Measurements from ENCODE around the gene USP50.
"Not testable (repeated sequence)": the region's sequence is repeated elsewhere in the genome, so short reads cannot be mapped to it uniquely, and the experiment has no call there.

Gene USP50
- 0.12 to 0.61 (median 0.40) reads per million in 4 donors for total RNA-seq

DNA sequence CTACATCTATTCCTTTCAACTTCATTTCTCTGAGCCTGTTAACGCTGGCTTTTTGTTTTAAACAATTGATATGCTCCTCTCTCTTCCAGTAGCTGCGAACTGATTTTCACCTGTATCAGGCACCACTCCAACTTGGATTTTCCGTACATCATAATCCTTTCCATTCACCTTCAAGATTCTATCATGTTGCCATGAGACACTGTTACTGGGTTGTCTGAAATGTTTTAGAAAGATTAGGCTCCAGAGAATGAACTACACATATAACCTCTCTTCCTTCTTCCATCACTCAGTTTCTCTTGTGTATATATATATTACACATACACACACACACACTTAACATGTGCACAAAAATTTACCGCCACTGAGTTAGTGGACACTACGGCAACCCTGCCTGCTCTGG is at the start of gene USP50:
USP50 (minus strand) TSS at position 101 of the 400 bp plus-strand sequence. CDS start 141 bp downstream, outside the sequence.
- DNase-seq, result no peak

DNA sequence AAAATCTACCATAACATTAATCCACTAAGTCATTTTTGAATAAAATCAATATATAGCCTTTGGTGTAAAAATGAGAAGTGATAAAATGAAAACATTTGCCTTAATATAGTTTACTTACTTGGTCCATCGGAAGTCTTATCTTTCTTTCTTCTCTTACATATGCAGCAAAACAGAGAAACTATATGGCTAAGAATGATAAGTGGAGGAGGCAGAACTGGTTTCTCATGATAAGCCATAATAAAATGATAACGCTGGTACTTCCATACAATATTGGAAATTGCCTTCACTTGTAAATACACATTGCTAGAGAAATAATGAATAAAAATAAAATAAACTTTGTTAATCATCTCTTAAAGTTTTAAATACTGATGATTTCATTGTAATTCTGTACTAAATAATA is 47.8 kb upstream of the USP50 start:
- no peak for DNase-seq

DNA sequence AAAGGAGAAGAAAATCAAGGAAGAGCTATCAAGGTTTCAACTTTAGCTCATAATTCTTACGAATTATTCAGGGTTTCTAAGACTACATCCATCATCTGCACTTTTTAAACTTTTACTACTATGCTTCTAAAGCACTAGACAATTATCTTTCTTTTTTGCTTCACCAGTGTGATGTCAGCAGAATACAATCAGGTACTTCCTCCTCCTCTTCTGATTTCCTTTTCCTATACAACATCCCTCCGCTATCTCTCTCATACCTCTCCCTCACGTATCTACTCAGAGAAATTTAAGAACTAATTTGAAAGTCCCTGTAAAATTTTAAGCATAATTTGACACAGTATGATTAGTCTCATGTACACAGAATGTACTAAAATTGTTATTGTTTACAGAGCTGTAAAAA is 47.3 kb upstream of the USP50 start:
- no peak for DNase-seq

DNA sequence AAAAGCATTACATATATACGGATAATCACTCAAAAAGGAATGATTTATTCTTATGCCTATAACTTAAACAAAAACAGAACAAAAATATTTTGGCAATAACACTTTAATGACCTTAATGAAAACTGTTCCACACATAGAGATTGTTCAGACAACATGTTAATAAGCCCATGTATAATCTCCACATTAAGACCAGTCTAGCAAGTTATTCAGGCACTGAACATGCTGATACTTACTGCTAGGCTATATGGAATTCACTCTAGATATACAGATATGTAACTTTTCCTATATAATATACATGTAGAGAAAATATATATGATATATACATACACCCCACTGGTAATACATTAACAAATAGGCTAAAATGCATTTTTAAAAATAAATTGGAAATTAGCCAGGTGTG is 43.8 kb upstream of the USP50 start:
- DNase-seq, result no peak

DNA sequence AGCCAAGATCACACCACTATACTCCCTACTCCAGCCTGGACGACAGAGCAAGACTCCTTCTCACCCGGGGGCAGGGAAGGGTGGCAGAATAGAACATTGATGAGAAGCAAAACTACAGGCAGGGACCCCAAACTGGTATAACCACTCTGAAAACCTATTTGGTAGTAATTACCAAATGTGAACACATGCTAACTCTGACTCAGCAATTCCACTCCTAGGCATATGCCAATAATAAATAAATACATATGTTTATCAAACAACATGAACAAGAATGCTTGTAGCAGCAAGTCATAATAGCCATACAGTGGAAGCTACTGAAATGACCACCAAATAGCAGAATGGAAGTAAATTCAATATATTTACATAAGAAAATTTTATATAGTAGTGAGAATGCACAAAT is 31.0 kb upstream of the USP50 start:
- no peak for DNase-seq

DNA sequence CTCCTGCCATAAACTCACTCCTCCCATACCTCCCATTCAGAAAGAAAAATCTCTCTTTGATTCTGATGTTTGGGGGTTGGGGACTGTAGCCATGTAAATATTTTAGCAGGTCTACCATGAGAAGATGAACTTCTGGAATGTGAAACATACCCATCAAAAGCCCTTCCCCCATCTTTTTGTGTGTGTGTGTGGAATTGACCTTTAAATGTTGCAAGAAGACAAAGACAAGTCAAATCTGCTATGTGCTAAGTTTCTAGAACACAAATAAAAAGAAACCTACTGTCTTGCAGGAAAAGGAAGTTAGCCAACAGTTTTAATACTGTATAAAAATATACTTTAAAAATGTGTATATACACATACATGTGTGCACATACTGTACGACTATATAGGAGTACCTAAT is 29.7 kb upstream of the USP50 start:
- no peak for DNase-seq

DNA sequence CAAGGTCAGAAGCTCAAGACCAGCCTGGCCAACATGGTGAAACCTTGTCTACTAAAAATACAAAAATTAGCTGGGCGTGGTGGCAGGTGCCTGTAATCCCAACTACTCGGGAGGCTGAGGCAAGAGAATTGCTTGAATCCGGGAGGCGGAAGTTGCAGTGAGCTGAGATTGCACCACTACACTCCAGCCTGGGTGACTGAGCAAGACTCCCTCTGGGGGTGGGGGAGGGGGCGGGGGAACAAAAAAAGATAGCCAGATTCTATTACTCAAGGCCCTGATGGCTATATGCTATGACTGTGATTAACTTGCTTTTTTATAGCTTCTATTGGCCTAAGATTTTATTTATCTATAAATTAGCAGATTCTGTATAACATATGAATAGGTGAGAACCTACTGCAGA is 27.4 kb upstream of the USP50 start:
- DNase-seq, result not testable (repeated sequence)

DNA sequence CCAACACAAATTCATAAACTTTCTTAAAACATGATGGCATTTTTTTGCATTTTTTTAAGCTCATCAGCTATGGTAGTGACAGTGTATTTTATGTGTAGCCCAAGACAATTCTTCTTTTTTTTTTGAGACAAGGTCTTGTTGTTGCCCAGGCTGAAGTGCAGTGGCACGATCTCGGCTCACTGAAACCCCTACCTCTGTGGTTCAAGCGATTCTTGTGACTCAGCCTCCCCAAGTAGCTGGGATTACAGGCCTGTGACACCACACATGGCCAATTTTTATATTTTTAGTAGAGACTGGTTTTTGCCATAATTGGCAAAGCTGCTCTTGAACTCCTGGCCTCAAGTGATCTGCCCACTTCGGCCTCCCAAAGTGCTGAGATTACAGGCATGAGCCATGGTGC is 17.3 kb upstream of the USP50 start:
- DNase-seq, result no peak

DNA sequence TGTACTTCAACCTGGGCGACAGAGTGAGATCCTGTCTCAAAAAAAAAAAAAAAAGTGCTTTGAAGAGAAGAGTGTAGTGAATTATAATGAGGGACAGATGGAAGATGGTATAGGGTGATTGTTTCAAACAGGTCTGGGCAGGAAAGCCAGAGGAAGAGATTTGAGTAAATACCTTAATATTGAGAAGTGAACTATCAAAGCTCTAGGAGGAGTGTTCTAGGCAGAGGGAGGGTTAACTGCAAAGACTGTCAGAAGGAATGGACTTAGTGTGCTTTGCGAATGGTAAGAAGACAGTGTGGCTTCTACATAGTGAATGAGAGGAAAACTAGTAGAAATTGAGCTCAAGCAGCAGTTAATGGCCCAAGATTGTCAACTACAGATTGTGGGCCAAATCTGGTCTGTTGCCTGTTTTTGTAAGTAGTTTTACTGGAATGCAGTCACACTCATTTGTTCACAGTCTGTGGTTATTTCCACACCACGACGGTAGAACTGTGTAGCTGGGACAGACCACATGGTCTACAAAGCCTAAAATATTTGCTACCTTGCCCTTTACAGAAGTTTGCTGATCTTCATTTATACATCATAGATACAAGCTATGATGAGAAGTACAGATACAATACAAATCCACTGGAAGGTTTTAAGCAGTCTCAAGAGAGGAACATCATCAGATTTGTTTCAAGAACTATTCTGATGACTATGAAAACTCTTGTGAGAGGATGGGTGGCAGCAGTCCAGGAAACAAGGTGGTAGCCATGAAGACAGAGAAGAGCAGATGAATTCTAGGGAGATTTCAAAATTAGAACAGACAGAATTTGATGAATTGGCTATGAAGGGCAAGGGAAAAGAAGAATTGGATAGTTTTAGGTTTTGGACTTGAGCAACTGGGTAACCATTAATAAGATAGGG is 16.5 kb upstream of the USP50 start:
- DNase-seq, result peak in 1 of 5 donors; percentile 49

DNA sequence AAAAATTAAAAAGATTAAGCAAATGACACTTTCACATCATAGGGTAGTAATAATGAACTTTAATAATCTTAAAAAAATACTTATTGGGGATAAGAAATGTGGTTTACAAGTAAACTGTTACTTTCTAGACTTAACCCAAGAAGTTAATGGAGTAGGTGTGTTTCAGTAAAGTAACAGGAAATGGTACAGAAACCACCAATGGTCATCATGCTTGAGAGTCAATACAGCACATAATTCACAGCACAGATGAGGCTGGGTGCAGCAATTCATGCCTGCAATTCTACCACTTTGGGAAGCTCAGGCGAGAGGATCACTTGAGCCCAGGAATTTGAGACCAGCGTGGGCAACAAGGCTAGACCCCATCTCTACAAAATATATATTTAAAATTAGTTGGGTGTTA is 11.5 kb upstream of the USP50 start:
- no peak for DNase-seq

DNA sequence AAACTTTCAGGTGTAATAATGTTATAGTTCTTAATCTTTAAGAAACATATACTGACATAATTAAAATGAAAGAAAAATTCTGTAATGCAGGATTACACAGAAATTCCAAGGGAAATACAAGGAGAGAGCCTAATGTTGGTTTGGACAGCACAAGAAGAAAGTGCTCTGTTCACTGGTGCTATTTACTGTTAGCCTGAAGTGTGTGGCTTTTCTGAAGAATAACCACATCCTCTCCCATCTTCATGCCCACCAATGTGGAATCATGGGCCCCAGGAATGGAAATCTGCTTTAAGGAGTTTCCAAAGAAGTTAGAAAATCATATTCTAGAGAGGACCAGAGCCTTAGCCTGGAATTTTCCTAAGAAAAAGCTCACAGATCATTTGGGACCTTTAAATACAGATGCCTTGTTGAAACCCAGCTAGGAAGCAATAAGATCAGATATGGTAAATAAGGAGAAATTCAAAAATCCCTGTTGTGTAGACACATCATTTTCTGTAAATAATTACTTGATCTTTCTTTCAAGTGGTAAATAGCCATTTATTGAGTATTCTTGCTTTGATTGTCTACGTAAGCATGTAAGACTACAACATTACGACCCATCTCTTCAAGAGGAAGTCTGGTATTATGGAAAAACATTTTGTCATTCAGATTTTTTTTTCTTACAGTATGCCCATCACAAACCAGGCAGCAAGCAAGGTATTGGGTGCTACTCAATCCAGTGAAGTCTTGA is 10.3 kb upstream of the USP50 start:
- DNase-seq, result no peak

DNA sequence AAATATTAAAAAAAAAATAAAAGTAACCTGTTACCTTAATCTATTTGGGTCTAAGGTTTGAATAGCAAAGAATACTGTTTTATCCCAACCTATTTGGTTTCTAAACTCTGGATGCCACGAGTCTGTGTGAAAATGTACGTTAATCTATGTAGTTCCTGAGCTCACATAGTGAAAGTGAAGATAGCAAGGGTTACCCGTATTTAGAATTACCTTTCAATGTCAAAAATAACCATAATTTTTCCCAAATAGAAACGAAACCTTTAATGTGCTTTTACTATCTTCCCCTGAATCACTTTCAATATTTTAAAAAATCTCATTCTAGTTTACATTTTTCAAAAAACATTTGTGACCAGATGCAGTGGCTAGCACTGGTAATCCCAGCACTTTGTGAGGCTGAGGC is 5.8 kb upstream of the USP50 start:
- DNase-seq, result no peak

DNA sequence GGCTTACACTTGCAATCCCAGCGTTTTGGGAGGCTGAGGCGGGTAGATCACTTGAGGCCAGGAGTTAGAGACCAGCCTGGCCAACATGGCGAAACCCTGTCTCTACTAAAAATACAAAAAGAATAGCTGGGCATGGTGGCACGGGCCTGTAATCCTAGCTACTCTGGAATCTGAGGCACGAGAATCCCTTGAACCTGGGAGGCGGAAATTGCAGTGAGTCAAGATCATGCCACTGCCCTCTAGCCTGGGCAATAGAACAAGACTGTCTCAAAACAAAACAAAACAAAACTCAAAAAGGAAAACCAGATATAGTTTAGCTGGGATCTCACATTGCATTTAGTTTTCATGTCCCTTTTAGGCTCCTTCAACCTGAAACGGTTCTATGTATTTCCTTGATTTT is 2.9 kb upstream of the USP50 start:
- no peak for DNase-seq

DNA sequence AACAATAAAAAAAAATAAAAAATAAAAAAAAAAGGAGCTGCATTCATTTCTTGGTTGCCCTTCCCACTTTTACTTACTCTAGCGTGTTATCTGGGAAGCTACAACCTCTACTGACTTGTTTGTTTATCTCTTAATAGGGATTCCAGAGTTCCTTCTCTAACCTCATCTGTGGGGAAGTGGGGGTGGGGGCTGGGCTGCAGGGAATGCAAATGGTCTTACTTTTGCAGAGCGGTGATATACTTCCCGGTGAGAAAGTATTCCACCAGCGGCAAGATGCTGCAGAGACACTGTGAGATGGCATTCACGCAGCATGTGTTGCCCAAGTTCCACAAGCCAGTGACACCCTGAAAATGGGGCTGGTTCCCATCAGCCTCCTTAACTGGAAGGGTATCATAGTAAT is 2.1 kb downstream of the USP50 start:
- no peak for DNase-seq

DNA sequence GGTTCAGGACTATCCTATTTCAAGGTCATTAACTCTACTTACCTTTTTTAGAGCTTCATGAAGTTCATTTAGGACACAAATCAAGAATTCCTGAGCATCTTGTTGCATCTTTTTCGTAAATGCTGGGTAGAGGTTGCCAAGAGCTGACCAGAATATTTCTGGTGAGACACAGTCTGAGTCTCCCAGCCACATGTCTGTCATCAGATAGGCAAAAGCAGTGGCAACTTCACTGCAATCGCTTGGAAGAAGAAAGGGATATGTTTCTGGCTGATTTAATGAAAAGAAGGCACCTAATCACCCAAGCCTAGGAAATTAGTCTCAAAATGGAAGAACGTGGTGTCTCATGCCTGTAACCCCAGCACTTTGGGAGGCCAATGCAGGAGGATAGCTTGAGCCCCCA is 2.9 kb downstream of the USP50 start:
- no peak for DNase-seq

DNA sequence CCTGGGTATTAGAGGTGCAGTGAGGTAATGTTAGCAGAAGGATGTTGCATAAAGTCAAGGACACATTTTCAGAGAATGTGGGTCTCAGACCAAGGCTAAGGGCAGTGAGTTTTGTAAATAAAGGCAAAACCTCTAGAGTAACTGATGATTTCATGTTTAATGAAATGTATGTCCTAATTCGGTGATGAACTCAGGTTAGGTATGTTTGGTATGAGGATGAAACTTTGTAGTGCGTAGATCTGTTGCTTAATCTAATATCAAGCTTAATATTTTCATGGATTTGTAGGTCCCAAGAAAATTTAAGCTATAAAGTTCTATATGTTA is 3.6 kb downstream of the USP50 start:
- DNase-seq, result no peak

DNA sequence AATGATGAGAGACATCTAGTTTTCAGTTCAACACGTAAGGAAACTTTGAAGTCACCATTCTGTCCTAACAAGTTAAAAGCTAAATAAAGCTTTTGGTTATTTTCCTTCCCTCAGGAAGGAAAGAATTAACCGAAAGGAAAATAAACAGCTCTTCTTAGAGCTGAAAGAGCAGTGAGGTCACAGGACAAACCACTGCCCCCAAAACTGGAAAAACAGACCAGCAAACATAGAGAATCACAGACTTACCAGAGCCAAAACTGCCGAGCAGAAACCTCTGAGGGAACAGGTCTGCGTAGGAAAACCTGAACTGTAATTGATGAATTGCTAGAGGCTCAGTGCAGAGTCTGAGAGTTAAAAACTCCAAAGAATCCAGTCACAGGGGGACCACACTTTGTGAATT is 14.7 kb downstream of the USP50 start:
- DNase-seq, result no peak

DNA sequence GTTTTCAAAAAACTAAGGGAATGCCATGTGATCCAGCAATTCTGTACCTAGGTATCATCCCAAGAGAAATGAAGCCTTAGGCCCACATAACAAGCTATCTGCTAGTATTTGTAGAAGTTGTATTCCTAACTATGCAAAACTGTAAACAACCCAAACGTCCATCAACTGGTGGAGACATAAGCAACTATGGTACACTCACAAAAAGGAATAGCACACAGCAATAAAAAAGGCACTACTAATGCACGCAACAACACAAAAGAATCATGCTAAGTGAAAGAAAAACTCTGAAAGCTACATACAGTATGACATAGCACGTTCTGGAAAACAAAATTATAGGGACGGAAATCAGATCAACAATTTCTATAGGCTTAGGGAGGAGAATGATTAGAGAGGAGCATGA is 15.3 kb downstream of the USP50 start:
- no peak for DNase-seq

DNA sequence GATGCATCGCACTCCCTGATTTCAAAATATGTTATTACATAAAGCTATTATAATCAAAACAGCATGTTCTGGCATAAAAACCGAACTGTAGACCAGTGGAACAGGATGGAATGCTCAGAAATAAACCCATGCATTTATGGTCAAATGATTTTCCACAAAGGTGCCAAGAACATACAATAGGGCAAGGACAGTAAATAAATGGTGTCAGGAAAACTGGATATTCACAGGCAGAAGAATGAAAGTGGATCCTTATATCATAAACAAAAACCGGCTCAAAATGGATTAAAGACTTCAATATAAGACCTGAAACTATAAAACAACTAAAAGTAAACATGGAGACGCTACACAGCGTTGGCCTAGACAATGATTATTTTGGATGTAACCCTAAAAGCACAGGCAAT is 22.6 kb downstream of the USP50 start:
- DNase-seq, result no peak

DNA sequence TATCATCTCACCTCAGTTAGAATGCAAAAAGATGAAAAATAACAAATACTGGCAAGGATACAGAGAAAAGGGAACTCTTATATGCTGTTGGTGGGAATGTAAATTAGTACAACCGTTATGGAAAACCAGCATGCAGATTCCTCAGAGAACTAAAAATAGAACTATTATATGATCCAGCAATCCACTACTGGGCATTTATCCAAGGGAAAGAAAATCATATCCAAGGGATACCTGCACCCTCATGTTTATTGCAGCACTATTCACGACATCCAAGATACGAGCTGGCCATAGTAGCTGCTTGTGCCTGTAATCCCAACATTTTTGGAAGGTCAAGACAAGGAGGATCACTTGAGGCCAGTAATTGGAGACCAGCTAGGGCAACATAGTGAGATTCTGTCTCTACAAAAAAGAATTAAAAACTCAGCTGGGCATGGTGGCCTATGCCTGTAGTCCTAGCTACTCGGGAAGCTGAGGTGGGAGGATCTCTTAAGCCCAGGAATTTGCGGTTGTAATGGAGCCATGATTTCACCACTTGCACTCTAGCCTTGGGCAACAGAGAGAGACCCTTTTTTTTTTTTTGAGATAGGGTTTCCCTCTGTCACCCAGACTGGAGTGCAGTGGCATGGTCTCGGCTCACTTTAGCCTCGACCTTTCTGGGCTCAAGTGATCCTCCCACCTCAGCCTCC is 26.6 kb downstream of the USP50 start:
- DNase-seq, result no peak

DNA sequence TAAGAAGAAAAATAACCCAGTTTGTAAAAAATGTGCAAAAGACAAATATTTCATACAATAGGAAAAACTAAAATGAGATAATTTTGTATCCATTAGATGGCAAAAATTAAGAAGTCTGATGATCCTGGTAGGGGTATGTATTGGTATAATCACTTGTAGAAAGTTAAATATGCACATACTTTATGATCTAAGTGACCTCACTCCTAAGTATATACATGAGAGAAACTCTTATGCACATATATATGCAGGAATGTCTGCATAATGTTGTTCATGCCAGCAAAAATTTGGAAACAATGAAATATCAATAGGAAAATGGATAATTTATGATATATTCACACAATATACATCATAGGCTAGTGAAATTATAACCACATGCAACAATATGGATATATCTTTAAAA is 33.5 kb downstream of the USP50 start:
- DNase-seq, result no peak

DNA sequence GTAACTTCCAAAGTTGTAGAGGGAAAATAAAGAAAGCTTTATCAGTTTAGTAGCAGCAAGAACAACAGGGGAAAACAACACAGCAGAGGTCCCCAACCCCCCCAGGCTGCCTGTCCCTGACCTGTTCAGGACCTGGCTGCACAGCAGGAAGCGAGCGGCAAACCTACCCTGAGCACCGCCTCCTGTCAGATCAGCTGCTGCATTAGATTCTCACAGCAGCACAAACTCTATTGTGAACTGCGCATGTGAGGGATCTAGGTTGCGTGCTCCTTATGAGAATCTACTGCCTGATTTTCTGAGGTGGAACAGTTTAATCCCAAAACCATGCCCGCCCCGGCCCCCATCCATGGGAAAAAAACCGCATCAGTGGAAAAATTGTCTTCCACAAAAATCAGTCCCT is 40.3 kb downstream of the USP50 start:
- DNase-seq, result no peak

DNA sequence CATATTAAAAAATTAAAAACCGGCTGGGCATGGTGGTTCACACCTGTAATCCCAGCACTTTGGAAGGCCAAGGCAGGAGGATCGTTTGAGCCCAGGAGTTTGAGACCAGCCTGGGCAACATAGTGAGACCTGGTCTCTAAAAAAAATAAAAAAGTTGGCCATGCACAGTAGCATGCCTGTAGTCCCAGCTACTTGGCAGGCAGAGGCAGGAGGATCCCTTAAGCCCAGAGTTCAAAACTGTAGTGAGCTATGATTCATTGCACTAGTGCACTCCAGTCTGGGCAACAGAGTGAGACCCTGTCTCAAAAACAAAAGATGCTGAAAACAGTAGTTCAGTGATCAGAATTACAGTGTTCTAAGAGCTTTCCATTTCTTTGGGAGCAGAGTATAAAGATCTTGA is 40.8 kb downstream of the USP50 start:
- not testable (repeated sequence) for DNase-seq

DNA sequence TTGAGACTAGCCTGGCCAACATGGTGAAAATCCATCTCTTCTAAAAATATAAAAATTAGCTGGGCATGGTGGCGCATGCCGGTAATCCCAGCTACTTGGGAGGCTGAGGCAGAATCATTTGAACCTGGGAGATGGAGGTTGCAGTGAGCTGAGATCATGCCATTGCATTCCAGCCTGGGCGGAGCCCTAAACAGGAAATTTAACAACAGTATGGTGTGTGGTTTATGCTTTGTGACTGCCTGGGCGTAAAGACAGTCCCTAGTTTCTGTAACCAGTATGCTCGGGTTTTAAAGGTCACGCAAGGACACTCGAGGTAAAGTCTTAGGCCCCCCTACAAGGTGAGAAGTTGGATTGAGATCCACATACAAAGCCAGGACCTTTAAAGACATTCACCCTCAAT is 43.3 kb downstream of the USP50 start:
- no peak for DNase-seq
